Breast epithelium (tissue), 4 donors: Measurements from ENCODE around the gene WDR70. TPM values are rescaled to one million over a fixed set of nuclear protein-coding genes. Genes with fewer than 3 reads are reported as not detected.

Source experiments
- DNase-seq, 2 donors: peaks; one replicate each; pipeline ENCODE4 v3.0.0-alpha.2; 2019; ENCODE audit warnings: low spot score in 2 of 2
- H3K27ac ChIP-seq, 2 donors: fragments of 200-600 bp; sonication (generic) in 1 of 2; one replicate each; pipeline ENCODE4 v1.5.1; 2016 to 2019; ENCODE audit warnings: mild to moderate bottlenecking in 1 of 2
- H3K27me3 ChIP-seq, 2 donors: fragments of 200-600 bp; sonication (generic) in 1 of 2; one replicate each; pipeline versions ENCODE4 v1.5.1 to v1.6.0; 2017 to 2019; ENCODE audit warnings: control low read depth in 1 of 2, mild to moderate bottlenecking in 1 of 2
- H3K36me3 ChIP-seq: fragments of 200-600 bp; one replicate; pipeline ENCODE4 v1.5.1; 2019
- H3K4me1 ChIP-seq, 2 donors: fragments of 200-600 bp; sonication (generic); one replicate each; pipeline ENCODE4 v1.5.1; 2016 to 2019; ENCODE audit warnings: control low read depth in 1 of 2
- H3K4me3 ChIP-seq, 3 donors: fragments of 200-600 bp; sonication (generic); 1 replicate in 2 of 3; 2 replicates in 1 of 3; pipeline ENCODE4 v1.5.1; 2016 to 2019; ENCODE audit warnings: mild to moderate bottlenecking in 3 of 3, moderate library complexity in 2 of 3
- H3K9me3 ChIP-seq, 2 donors: fragments of 200-600 bp; sonication (generic) in 1 of 2; one replicate each; pipeline ENCODE4 v1.5.1; 2016 to 2019; ENCODE audit warnings: control low read depth in 1 of 2
- CTCF ChIP-seq, 3 donors: fragments of 450-650 bp; IDR thresholded peaks; one replicate each; pipeline ENCODE4 v1.5.1; 2016 to 2017; ENCODE audit warnings: antibody characterized with exemption in 3 of 3, mild to moderate bottlenecking in 3 of 3, moderate library complexity in 3 of 3
- POLR2A ChIP-seq: fragments of 450-650 bp; IDR thresholded peaks from one replicate; pipeline ENCODE4 v1.6.1; 2016; ENCODE audit warnings: antibody characterized with exemption, mild to moderate bottlenecking, moderate library complexity
- POLR2AphosphoS5 ChIP-seq, 3 donors: sonication (generic); formaldehyde crosslinking; IDR thresholded peaks; one replicate each; pipeline ENCODE4 v1.6.1; 2017; ENCODE audit warnings: antibody characterized with exemption in 3 of 3
- intact Hi-C: fragments of 100-400 bp; cut with DNase I; formaldehyde crosslinking; loops from one replicate; pipeline ENCODE4 v1.15.1; 2023; ENCODE audit warnings: low total_unique reads
- total RNA-seq, 3 donors: library from RNA; depleted of rRNA; stranded (reverse); fragments of >200 nt; gene quantifications; one replicate each; pipeline ENCODE4 v1.1.0, GENCODE V29; 2016

WDR70 gene
- total RNA-seq, 3 donors from 2014 or later, result 29.6 to 40.2 (median 37.0) TPM

GRCh38 chr5:37712750-37713149 is 333.6 kb downstream of the WDR70 start:
- no peaks in the 10 kb centered on the region for H3K27me3 ChIP-seq
- TF ChIP-seq POLR2AphosphoS5 (IDR thresholded peaks at IDR 0.05) (no peak), CTCF (IDR thresholded peaks at IDR 0.05) (no peak), POLR2A (no peak)
- H3K4me1 ChIP-seq, result no peaks in the 10 kb centered on the region
- no peaks in the 10 kb centered on the region for H3K36me3 ChIP-seq
- H3K9me3 ChIP-seq, result no peaks in the 10 kb centered on the region
- no peak overlapping the region for H3K27ac ChIP-seq
- no peak overlapping the region for H3K4me3 ChIP-seq
- intact Hi-C loops, result no loop called here
- DNase-seq, result no peak

- Histone ChIP-seq H3K4me3 (no peak overlapping the region), H3K27ac (no peak overlapping the region), H3K27me3 (no peaks in the 10 kb centered on the region), H3K9me3 (no peaks in the 10 kb centered on the region), H3K36me3 (no peaks in the 10 kb centered on the region), H3K4me1 (no peaks in the 10 kb centered on the region)
- DNase-seq, result no peak
- no peak for TF ChIP-seq POLR2AphosphoS5 (IDR thresholded peaks at IDR 0.05)
- TF ChIP-seq POLR2A, result no peak
- TF ChIP-seq CTCF (IDR thresholded peaks at IDR 0.05), result no peak
- intact Hi-C loops, result no loop called here
These were observed 335.6 kb downstream of the WDR70 start for GRCh38 chr5:37714756-37715155.

- H3K4me3 ChIP-seq, result no peak overlapping the region
- H3K4me1 ChIP-seq, result no peaks in the 10 kb centered on the region
- intact Hi-C loops, result no loop called here
- H3K27ac ChIP-seq, result no peak overlapping the region
- no peak for TF ChIP-seq CTCF (IDR thresholded peaks at IDR 0.05)
- H3K36me3 ChIP-seq, result no peaks in the 10 kb centered on the region
- DNase-seq, result no peak
- H3K27me3 ChIP-seq, result no peaks in the 10 kb centered on the region
- no peaks in the 10 kb centered on the region for H3K9me3 ChIP-seq
These were observed 336.2 kb downstream of the WDR70 start for GRCh38 chr5:37715361-37715760.

- no peak overlapping the region for H3K4me3 ChIP-seq
- H3K27me3 ChIP-seq, result no peaks in the 10 kb centered on the region
- H3K27ac ChIP-seq, result no peak overlapping the region
- H3K9me3 ChIP-seq, result no peaks in the 10 kb centered on the region
- TF ChIP-seq CTCF (IDR thresholded peaks at IDR 0.05) (no peak), POLR2A (no peak), POLR2AphosphoS5 (IDR thresholded peaks at IDR 0.05) (no peak)
- intact Hi-C loops, result no loop called here
- H3K36me3 ChIP-seq, result no peaks in the 10 kb centered on the region
- DNase-seq, result no peak
- H3K4me1 ChIP-seq, result no peaks in the 10 kb centered on the region
These were observed 336.9 kb downstream of the WDR70 start for GRCh38 chr5:37715992-37716391.

- no peaks in the 10 kb centered on the region for H3K27me3 ChIP-seq
- H3K9me3 ChIP-seq, result no peaks in the 10 kb centered on the region
- no peaks in the 10 kb centered on the region for H3K4me1 ChIP-seq
- TF ChIP-seq CTCF (IDR thresholded peaks at IDR 0.05), result no peak
- no peak for TF ChIP-seq POLR2AphosphoS5 (IDR thresholded peaks at IDR 0.05)
- TF ChIP-seq POLR2A, result no peak
- no peaks in the 10 kb centered on the region for H3K36me3 ChIP-seq
- intact Hi-C loops, result no loop called here
- H3K27ac ChIP-seq, result no peak overlapping the region
- H3K4me3 ChIP-seq, result no peak overlapping the region
- no peak for DNase-seq
These were observed 337.3 kb downstream of the WDR70 start for GRCh38 chr5:37716405-37716804.
